SK-N-SH (cell line): Measurements from ENCODE around the gene MON2. TPM values are rescaled to one million over a fixed set of nuclear protein-coding genes. Genes with fewer than 3 reads are reported as not detected.

ENCODE experiments used
- CTCF ChIA-PET: fragments of 300-600, 350-600 bp; formaldehyde crosslinking; extraction: SDS; loops from one replicate; lab custom pipeline; 2021; lab: Yijun Ruan, JAX
- POLR2A ChIA-PET: fragments of 350-600 bp; sonication (Branson Sonifier 250); formaldehyde crosslinking; extraction: SDS; loops from one replicate; lab custom pipeline; 2020; ENCODE audit warnings: antibody characterized with exemption, inconsistent platforms; lab: Yijun Ruan, JAX
- DNase-seq: peaks from one replicate; pipeline ENCODE4 v3.0.0; 2012
- H2AFZ ChIP-seq: fragments of 200-600 bp; sonication (generic); 2 replicates; pipeline ENCODE4 v1.8.1; 2016; ENCODE audit warnings: antibody characterized with exemption, mild to moderate bottlenecking, low read depth
- H3F3A ChIP-seq: fragments of 200-600 bp; sonication (generic); replicated peaks from 2 replicates; pipeline ENCODE3; 2016; ENCODE audit warnings: antibody characterized with exemption, mild to moderate bottlenecking; ENCODE audit not compliant: insufficient read depth
- H3K27ac ChIP-seq, 2 experiments: fragments of 200-500 bp in 1 of 2; fragments of 200-600 bp in 1 of 2; sonication (Bioruptor generic) in 1 of 2; sonication (generic), shearing (Covaris generic) in 1 of 2; 2 replicates each; pipeline versions ENCODE4 v1.5.1 to v1.6.1; 2014 to 2016; ENCODE audit warnings: low read depth in 2 of 2, inconsistent platforms in 1 of 2, low read length in 1 of 2, mild to moderate bottlenecking in 1 of 2, mixed read lengths in 1 of 2
- H3K27me3 ChIP-seq: fragments of 200-600 bp; sonication (generic), shearing (Covaris generic); 2 replicates; pipeline ENCODE4 v1.6.1; 2016; ENCODE audit warnings: mixed run types; ENCODE audit not compliant: insufficient read depth
- H3K36me3 ChIP-seq, 2 experiments: fragments of 200-500 bp in 1 of 2; fragments of 200-600 bp in 1 of 2; sonication (Bioruptor generic) in 1 of 2; sonication (generic) in 1 of 2; replicated peaks in 1 of 2; 2 replicates each; pipeline versions ENCODE3 to v1.5.1; 2014 to 2016; ENCODE audit warnings: low read length in 1 of 2, mild to moderate bottlenecking in 1 of 2; ENCODE audit not compliant: insufficient read depth in 2 of 2, control insufficient read depth in 1 of 2
- H3K4me1 ChIP-seq, 2 experiments: fragments of 200-500 bp in 1 of 2; fragments of 200-600 bp in 1 of 2; sonication (Bioruptor generic) in 1 of 2; sonication (generic), shearing (Covaris generic) in 1 of 2; 2 replicates each; pipeline versions ENCODE4 v1.5.1 to v1.6.1; 2014 to 2016; ENCODE audit warnings: low read depth in 1 of 2, low read length in 1 of 2, mixed run types in 1 of 2; ENCODE audit not compliant: insufficient read depth in 2 of 2, control insufficient read depth in 1 of 2
- H3K4me2 ChIP-seq: fragments of 200-600 bp; sonication (generic), shearing (Covaris generic); 2 replicates; pipeline ENCODE4 v1.6.1; 2017; ENCODE audit warnings: mixed run types
- H3K4me3 ChIP-seq, 2 experiments: fragments of 200-500 bp in 1 of 2; fragments of 200-600 bp in 1 of 2; sonication (Bioruptor generic) in 1 of 2; sonication (generic), shearing (Covaris generic) in 1 of 2; 2 replicates each; pipeline versions ENCODE4 v1.5.1 to v1.8.1; 2014 to 2016; ENCODE audit warnings: low read depth in 2 of 2, inconsistent platforms in 1 of 2, low read length in 1 of 2, mild to moderate bottlenecking in 1 of 2, mixed read lengths in 1 of 2, moderate library complexity in 1 of 2
- H3K79me2 ChIP-seq: fragments of 200-600 bp; sonication (generic); 2 replicates; pipeline ENCODE4 v1.8.1; 2017; ENCODE audit warnings: mild to moderate bottlenecking; ENCODE audit not compliant: insufficient read depth
- H3K9ac ChIP-seq: fragments of 200-600 bp; sonication (generic); 2 replicates; pipeline ENCODE4 v1.6.1; 2017; ENCODE audit warnings: mixed run types
- H3K9me2 ChIP-seq: fragments of 200-600 bp; sonication (generic); 2 replicates; pipeline ENCODE4 v1.6.1; 2017; ENCODE audit warnings: mixed run types
- H3K9me3 ChIP-seq: fragments of 200-600 bp; sonication (generic); 2 replicates; pipeline ENCODE4 v1.6.1; 2017; ENCODE audit warnings: mixed run types, mild to moderate bottlenecking, moderate library complexity
- H4K20me1 ChIP-seq: fragments of 200-600 bp; sonication (generic); 2 replicates; pipeline ENCODE4 v1.6.1; 2017; ENCODE audit warnings: mild to moderate bottlenecking, mixed run types; ENCODE audit not compliant: insufficient read depth
- CHD2 ChIP-seq: fragments of 150-350 bp; IDR thresholded peaks from 2 replicates; pipeline ENCODE4 v1.6.1; 2018; ENCODE audit warnings: low read length; ENCODE audit not compliant: partially characterized antibody
- EP300 ChIP-seq, 2 experiments: IDR thresholded peaks; 2 replicates each; pipeline versions ENCODE4 v1.4.0 to v1.6.1; 2012; ENCODE audit warnings: borderline replicate concordance in 1 of 2, low read depth in 1 of 2, low read length in 1 of 2
- FOSL2 ChIP-seq: IDR thresholded peaks from 2 replicates; pipeline ENCODE4 v1.4.0; 2012; ENCODE audit warnings: low read depth, mild to moderate bottlenecking, moderate library complexity, borderline replicate concordance
- FOXJ3 ChIP-seq: sonication (generic); formaldehyde crosslinking; IDR thresholded peaks from 2 replicates; pipeline ENCODE4 v1.5.1; 2020; ENCODE audit warnings: mild to moderate bottlenecking, missing genetic modification reagents
- GABPA ChIP-seq: IDR thresholded peaks from 2 replicates; pipeline ENCODE4 v1.4.0; 2012; ENCODE audit warnings: low read depth, mild to moderate bottlenecking
- MEF2A ChIP-seq: IDR thresholded peaks from 2 replicates; pipeline ENCODE4 v1.4.0; 2012; ENCODE audit warnings: low read depth, borderline replicate concordance
- NFIC ChIP-seq: IDR thresholded peaks from 2 replicates; pipeline ENCODE4 v1.4.0; 2012; ENCODE audit warnings: borderline replicate concordance
- POLR2AphosphoS5 ChIP-seq: IDR thresholded peaks from 2 replicates; pipeline ENCODE4 v1.6.1; 2012; ENCODE audit warnings: low read depth, low read length
- RAD21 ChIP-seq: IDR thresholded peaks from 2 replicates; pipeline ENCODE4 v1.6.1; 2012; ENCODE audit warnings: mild to moderate bottlenecking, low read length
- RCOR1 ChIP-seq: fragments of 150-350 bp; IDR thresholded peaks from 2 replicates; pipeline ENCODE4 v1.6.1; 2017; ENCODE audit warnings: antibody characterized with exemption, low read length
- RFX5 ChIP-seq: IDR thresholded peaks from 2 replicates; pipeline ENCODE4 v1.6.1; 2012; ENCODE audit warnings: mild to moderate bottlenecking, improper control_type of control experiment, low read length
- RXRA ChIP-seq: IDR thresholded peaks from 2 replicates; pipeline ENCODE4 v1.4.0; 2012; ENCODE audit warnings: low read depth, mild to moderate bottlenecking, borderline replicate concordance
- TAF1 ChIP-seq: IDR thresholded peaks from 2 replicates; pipeline ENCODE4 v1.6.1; 2012; ENCODE audit warnings: low read depth, mild to moderate bottlenecking, low read length, moderate library complexity, borderline replicate concordance
- TCF12 ChIP-seq: IDR thresholded peaks from 2 replicates; pipeline ENCODE4 v1.4.0; 2012
- TEAD4 ChIP-seq: IDR thresholded peaks from 2 replicates; pipeline ENCODE4 v1.4.0; 2012; ENCODE audit warnings: mild to moderate bottlenecking, borderline replicate concordance; ENCODE audit not compliant: insufficient read depth
- USF1 ChIP-seq: IDR thresholded peaks from 2 replicates; pipeline ENCODE4 v1.4.0; 2012; ENCODE audit warnings: low read depth, borderline replicate concordance
- YY1 ChIP-seq: IDR thresholded peaks from 2 replicates; pipeline ENCODE4 v1.4.0; 2012; ENCODE audit warnings: low read depth, mild to moderate bottlenecking
- WGBS: methylation state at CpG from one replicate; pipeline ENCODE4 v1.1.6; 2017; ENCODE audit warnings: low lambda C conversion rate; 5-methylcytosine and 5-hydroxymethylcytosine counted together
- polyA plus RNA-seq, 3 experiments: library from polyadenylated mRNA; depleted of rRNA; stranded (reverse); fragments of >200 nt; gene quantifications; 2 replicates each; pipeline ENCODE4 v1.2.3, GENCODE V29; 2012
- TF ChIP-seq, protein P1 (sequence below): fragments of 150-350 bp; IDR thresholded peaks from 2 replicates; pipeline ENCODE4 v1.6.1; 2016; ENCODE audit warnings: mild to moderate bottlenecking, low read depth, low read length
- TF ChIP-seq, protein P2 (sequence below): IDR thresholded peaks from 2 replicates; pipeline ENCODE4 v1.6.1; 2012; ENCODE audit warnings: mild to moderate bottlenecking, low read depth, low read length, moderate library complexity

The MON2 gene
- polyA plus RNA-seq, 1 of the 3 experiments (the other 2 are of a cell fraction), result 4.4 TPM

GRCh38 chr12:62625228-62625627 is 158.6 kb downstream of the MON2 start:
- Histone ChIP-seq H3F3A (no peaks in the 10 kb centered on the region), H4K20me1 (no peaks in the 10 kb centered on the region), H2AFZ (no peak overlapping the region), H3K9me2 (no peaks in the 10 kb centered on the region), H3K9ac (no peak overlapping the region), H3K27me3 (no peaks in the 10 kb centered on the region), H3K4me1 (no peaks in the 10 kb centered on the region; a peak in 1 of 4 replicates), H3K9me3 (no peaks in the 10 kb centered on the region), H3K4me2 (no peak overlapping the region), H3K79me2 (no peaks in the 10 kb centered on the region), H3K27ac (no peak overlapping the region), H3K36me3 (no peaks in the 10 kb centered on the region), H3K4me3 (no peak overlapping the region)
- ChIA-PET CTCF (interaction anchor here (0.9 to 1.3 kb wide), 2 partner anchors 14 to 18 kb away, joined by 3 to 4 read pairs; no protein-coding TSS in a partner anchor), POLR2A (no interaction called here)
- TF ChIP-seq RAD21, result no peak
- TF ChIP-seq USF1, result no peak
- no peak for TF ChIP-seq RXRA
- TF ChIP-seq, protein P1, sequence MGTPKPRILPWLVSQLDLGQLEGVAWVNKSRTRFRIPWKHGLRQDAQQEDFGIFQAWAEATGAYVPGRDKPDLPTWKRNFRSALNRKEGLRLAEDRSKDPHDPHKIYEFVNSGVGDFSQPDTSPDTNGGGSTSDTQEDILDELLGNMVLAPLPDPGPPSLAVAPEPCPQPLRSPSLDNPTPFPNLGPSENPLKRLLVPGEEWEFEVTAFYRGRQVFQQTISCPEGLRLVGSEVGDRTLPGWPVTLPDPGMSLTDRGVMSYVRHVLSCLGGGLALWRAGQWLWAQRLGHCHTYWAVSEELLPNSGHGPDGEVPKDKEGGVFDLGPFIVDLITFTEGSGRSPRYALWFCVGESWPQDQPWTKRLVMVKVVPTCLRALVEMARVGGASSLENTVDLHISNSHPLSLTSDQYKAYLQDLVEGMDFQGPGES, result no peak
- TF ChIP-seq FOSL2, result no peak
- TF ChIP-seq EP300 (IDR thresholded peaks at IDR 0.05; ENCODE audit: borderline replicate concordance in 1 of 2, low read depth in 1 of 2, low read length in 1 of 2), result no peak
- no peak for TF ChIP-seq MEF2A
- no peak for TF ChIP-seq CHD2
- no peak for TF ChIP-seq TCF12
- no peak for TF ChIP-seq TAF1
- TF ChIP-seq NFIC, result no peak
- TF ChIP-seq, protein P2, sequence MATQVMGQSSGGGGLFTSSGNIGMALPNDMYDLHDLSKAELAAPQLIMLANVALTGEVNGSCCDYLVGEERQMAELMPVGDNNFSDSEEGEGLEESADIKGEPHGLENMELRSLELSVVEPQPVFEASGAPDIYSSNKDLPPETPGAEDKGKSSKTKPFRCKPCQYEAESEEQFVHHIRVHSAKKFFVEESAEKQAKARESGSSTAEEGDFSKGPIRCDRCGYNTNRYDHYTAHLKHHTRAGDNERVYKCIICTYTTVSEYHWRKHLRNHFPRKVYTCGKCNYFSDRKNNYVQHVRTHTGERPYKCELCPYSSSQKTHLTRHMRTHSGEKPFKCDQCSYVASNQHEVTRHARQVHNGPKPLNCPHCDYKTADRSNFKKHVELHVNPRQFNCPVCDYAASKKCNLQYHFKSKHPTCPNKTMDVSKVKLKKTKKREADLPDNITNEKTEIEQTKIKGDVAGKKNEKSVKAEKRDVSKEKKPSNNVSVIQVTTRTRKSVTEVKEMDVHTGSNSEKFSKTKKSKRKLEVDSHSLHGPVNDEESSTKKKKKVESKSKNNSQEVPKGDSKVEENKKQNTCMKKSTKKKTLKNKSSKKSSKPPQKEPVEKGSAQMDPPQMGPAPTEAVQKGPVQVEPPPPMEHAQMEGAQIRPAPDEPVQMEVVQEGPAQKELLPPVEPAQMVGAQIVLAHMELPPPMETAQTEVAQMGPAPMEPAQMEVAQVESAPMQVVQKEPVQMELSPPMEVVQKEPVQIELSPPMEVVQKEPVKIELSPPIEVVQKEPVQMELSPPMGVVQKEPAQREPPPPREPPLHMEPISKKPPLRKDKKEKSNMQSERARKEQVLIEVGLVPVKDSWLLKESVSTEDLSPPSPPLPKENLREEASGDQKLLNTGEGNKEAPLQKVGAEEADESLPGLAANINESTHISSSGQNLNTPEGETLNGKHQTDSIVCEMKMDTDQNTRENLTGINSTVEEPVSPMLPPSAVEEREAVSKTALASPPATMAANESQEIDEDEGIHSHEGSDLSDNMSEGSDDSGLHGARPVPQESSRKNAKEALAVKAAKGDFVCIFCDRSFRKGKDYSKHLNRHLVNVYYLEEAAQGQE, result no peak
- TF ChIP-seq YY1, result no peak
- TF ChIP-seq GABPA, result no peak
- TF ChIP-seq RCOR1, result no peak
- TF ChIP-seq TEAD4, result no peak
- no peak for TF ChIP-seq POLR2AphosphoS5
- TF ChIP-seq RFX5, result no peak
- TF ChIP-seq FOXJ3 (CRISPR knock-in tag), result no peak
- WGBS, result 100% methylated on average over 1 of the region's 2 CpGs
- DNase-seq, result no peak
